GM18508 (cell line): ENCODE data around the gene NACA2.
"Not testable (repeated sequence)": the region's sequence is repeated elsewhere in the genome, so short reads cannot be mapped to it uniquely, and the experiment has no call there.

Source experiments
- ATAC-seq: cut with Tn5 transposase; IDR thresholded peaks from one replicate; pipeline ENCODE4 v1.9.1; 2021; ENCODE audit warnings: moderate number of reproducible peaks; ENCODE audit not compliant: insufficient read depth, unreplicated experiment

Gene NACA2

GRCh38 chr17:61556224-61557188 lies 34.5 kb downstream of the NACA2 start:
- ATAC-seq, result no peak

GRCh38 chr17:61555127-61555566 lies 35.9 kb downstream of the NACA2 start:
- no peak for ATAC-seq

GRCh38 chr17:61554209-61554608 lies 36.8 kb downstream of the NACA2 start:
- ATAC-seq, result no peak

GRCh38 chr17:61552560-61552959 lies 38.5 kb downstream of the NACA2 start:
- ATAC-seq, result not testable (repeated sequence)

GRCh38 chr17:61551255-61551742 lies 39.7 kb downstream of the NACA2 start:
- ATAC-seq, result no peak

GRCh38 chr17:61547113-61547512 lies 43.9 kb downstream of the NACA2 start:
- no peak for ATAC-seq

- no peak for ATAC-seq
These were observed 45.6 kb downstream of the NACA2 start for GRCh38 chr17:61545335-61545938.

- no peak for ATAC-seq
These were observed 47.1 kb downstream of the NACA2 start for GRCh38 chr17:61543786-61544415.

GRCh38 chr17:61542027-61542426 lies 49.0 kb downstream of the NACA2 start:
- ATAC-seq, result no peak

GRCh38 chr17:61540874-61541273 lies 50.1 kb downstream of the NACA2 start:
- no peak for ATAC-seq
